Stimulated activated CD4-positive, alpha-beta T cell treated with anti-CD3 and anti-CD28 coated beads, Interleukin-15, amount 100 ng/mL, for 1 hour (primary cell): ENCODE measurements around the gene RGL3.
"Not testable (repeated sequence)": the region's sequence is repeated elsewhere in the genome, so short reads cannot be mapped to it uniquely, and the experiment has no call there.

Source experiments
- DNase-seq, 2 donors: peaks; one replicate each; pipeline ENCODE4 v3.0.0-alpha.2; 2020; ENCODE audit warnings: low read depth in 1 of 2, low spot score in 1 of 2

The RGL3 gene

DNA sequence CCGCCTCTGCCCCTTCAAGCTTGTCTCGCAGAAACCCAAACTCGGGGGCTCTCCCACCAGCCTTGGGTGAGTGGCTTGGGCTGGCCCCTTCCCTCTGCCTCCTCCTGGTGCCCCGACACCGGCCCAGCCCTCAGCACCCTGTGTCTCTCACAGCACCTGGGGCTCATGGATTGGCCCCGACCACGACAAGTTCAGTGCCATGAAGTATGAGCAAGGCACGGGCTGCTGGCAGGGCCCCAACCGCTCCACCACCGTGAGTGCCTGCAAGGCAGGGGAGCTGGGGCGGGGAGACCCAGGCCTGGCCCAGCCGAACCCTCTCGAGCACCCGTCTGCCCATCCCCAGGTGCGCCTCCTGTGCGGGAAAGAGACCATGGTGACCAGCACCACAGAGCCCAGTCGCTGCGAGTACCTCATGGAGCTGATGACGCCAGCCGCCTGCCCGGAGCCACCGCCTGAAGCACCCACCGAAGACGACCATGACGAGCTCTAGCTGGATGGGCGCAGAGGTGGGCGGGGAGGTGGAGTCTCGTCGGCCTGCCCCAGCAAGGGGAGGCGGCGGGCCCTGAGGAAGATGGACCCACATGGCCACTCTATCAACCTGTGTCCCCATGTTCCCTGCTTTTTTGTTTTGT is 29.9 kb upstream of the RGL3 start:
- DNase-seq = no peak

- no peak for DNase-seq
Measured at GRCh38 chr19:11448410-11448809, 29.3 kb upstream of the RGL3 start.

DNA sequence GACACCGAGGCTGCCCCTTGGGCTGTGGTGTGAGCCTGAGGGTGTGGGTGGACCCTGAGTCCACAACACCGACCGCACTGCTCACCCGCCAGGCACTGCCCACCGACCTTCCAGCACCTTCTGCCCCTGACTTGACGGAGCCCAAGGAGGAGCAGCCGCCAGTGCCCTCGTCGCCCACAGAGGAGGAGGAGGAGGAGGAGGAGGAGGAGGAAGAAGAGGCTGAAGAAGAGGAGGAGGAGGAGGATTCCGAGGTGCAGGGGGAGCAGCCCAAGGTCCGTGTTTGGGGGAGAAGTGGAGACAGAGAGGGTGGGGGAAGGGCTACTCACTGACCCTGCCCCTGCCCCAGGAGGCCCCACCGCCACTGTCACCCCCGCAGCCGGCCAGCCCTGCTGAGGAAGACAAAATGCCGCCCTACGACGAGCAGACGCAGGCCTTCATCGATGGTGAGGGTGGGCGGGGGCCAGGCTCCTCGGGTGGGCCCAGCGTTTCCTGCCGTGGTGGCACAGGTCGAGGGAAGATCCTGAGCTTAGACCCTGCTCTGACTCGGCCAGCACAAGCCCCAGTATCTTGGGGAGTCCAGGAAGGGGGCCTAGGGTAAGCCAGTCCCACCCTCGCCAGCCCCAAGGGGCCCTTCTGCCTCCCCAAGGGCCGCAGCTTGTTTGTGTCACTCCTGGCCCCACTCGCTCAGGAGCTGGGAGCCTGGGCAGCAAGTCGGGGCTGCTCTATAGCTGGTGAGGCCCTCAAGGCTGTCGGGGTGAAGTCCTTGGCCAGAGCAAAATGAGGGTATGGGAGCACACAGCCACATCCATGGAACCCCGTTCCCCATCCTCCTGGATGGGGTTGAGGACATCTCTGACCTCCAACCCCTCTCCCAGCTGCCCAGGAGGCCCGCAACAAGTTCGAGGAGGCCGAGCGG is 28.5 kb upstream of the RGL3 start:
- DNase-seq = no peak

DNA sequence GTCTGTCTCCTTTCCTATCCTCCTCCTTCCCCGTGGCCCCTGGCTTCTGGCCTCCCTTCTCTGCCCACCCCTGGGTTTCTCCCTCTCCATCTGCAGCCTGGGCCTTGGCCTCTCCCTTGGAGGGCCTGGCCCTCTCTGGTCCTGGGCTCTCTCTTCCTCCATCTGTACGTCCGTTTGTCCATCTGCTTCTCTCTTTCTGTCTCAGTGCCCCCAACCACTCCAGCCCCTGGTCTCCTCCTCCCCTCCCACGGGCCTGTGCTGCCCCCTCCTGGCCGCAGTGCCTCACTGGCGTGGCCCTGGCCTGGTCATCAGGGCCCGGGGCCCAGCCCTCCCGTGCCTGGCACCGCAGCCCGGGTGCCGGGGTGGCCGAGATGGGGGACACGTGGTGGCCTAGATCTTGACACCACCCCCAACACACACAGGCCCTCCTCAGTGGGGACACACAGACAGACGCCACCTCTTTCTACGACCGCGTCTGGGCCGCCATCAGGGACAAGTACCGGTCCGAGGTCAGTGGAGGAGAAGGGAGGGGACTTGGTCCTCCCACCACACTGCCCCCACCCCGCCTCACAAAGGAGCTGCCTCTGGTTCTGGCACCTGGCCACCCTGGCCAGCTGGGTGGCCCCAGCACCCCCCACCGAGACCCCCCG is 27.7 kb upstream of the RGL3 start:
- peak; percentile 14 to 39 for DNase-seq

GRCh38 chr19:11446271-11446651 is 27.1 kb upstream of the RGL3 start:
- no peak for DNase-seq

DNA sequence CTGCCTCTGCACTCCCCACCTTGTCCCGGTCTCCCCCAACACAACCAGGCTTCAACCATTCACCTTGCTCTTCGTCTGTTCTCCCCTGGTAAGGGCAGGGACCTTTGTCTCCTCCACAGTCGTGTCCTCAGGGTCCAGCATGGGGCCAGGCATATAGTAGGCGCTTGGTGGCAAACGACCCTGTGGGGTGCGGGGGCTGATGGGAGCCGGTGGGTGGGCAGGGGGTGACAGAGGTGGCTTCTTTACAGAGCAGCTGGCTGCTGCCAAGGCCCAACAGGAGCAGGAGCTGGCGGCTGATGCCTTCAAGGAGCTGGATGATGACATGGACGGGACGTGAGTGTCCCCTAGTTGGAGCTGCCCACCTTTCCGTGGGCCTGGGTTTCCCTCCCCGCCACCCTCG is 26.0 kb upstream of the RGL3 start:
- DNase-seq = no peak

- no peak for DNase-seq
Measured at GRCh38 chr19:11444059-11444458, 24.9 kb upstream of the RGL3 start.

GRCh38 chr19:11437955-11438354 is 18.8 kb upstream of the RGL3 start:
- DNase-seq = no peak

DNA sequence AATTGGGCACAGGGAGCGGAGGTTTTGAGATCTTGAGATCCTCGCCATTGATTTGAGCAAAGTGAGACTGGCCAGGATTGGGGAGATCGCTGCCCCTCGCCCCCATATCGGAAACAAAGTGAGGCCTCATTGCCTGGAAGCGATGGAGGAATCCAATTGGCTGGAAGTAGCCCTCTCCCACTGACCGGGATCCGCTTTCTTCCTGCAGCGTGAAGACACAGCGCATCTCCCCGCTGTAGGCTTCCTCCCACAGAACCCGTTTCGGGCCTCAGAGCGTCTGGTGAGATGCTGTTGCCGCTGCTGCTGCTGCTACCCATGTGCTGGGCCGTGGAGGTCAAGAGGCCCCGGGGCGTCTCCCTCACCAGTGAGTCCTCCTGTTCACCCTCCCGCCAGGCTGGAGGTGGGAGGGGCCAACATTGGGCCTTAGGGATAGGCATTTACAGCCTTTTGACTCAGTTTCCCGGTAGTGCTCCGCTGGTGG is 16.8 kb upstream of the RGL3 start:
- DNase-seq = no peak

DNA sequence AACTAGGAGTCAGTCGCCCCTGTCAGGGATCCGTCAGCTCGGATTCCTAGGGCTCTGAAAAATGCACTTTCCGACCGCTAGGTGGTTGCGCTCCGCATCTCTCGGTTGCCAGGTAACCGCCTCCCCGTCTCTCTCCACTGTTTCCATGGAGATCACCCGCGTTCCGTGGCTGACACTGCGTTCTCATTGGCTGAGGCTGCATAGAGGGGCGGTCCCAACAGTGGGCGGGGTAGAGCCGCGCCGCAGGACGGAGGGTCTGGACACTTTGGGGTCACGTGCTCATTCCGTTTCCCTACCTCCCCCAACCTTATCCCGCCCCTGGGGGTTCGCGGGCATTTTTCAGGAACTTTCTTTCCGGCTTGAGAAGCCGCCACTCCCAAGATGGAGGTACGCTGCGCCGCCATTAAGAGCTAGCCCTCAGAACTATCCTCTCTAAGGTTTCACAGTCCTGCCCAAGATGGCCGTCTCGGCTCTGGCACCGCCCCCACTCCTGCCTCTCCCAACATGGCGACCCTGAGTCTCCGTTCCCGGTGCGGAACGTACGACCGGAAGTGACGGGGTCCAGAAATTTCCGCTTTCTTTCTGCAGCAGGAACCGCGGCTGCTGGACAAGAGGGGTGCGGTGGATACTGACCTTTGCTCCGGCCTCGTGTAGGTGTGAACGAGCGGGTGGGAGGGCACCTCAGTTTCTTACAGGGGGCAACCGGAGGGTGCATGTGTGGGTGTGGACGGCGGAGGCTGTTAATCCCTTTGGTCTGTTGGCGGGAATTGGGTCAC is 16.1 kb upstream of the RGL3 start, which contains the start of the genes ODAD3 and PRKCSH:
TSS of gene ODAD3 (minus strand) at position 65 of the 776 bp plus-strand sequence. CDS start 105 bp downstream, outside the sequence.
TSS of gene PRKCSH (plus strand) at position 579 of the 776 bp plus-strand sequence. CDS start 483 bp downstream, outside the sequence.
- DNase-seq = peak; percentile 95

DNA sequence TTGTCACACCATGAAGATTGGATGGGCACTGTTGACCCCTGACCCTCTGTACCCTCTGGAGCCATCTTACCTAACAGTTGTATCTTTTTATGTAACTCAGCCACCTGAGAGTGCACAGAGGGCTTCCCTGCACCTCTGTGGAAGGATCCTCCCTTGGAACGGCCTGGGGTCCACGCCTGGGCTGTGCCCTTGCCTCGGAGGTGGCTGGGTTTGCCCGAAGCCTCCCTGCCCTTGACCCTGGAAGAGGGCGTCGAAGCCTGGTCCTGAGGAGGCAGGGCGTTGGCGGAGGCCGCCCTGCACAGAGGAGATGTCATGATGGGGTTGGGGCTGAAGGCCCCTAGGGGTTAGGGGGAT is 15.6 kb upstream of the RGL3 start:
- DNase-seq = no peak

DNA sequence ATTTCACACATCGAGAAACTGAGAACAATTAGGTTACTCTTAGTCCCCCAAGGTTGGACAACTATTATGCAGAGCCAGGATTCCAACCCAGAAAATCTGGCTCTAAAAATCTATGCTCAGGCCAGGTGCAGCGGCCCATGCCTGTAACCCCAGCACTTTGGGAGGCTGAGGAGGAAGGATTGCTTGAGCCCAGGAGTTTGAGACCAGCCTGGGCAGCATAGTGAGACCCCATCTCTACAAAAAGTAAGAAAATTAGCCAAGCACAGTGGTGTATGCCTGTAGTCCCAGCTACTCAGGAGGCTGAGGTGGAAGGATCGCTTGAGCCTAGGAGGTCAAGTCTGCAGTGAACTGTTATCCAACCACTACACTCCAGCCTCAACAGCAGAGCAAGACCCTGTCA is 14.4 kb upstream of the RGL3 start:
- not testable (repeated sequence) for DNase-seq

GRCh38 chr19:11426656-11427055 is 7.5 kb upstream of the RGL3 start:
- no peak for DNase-seq

GRCh38 chr19:11425719-11426457 is 6.8 kb upstream of the RGL3 start:
- no peak for DNase-seq

DNA sequence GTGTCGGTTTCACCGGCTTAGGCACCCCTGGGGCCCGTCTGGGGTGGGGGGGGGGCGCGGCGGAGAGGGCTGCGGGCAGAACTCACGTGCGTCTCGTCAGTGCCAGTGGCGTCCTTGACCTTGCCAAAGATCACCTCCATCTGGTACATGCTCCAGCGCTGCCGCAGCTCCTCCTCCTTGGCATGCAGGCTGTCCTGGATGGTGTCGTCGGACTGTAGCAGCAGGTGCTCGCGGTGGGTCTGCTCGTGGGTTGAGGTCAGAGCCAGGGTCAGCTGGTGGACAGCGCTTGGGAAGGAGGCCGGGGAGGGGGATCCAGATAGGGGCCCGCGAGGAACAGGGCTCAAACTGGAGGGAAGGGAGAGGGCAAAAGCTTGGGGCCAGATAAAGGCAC is 4.7 kb upstream of the RGL3 start:
- DNase-seq = no peak

- DNase-seq = no peak
Measured at GRCh38 chr19:11423164-11423790, 4.2 kb upstream of the RGL3 start.

GRCh38 chr19:11422163-11423065 is 3.3 kb upstream of the RGL3 start:
- peak; percentile 24 to 39 for DNase-seq

- DNase-seq = no peak
Measured at GRCh38 chr19:11421371-11422098, 2.4 kb upstream of the RGL3 start.
